HG03196 (cell line): ENCODE results near the gene C1orf115.
"Not testable (repeated sequence)": the region's sequence is repeated elsewhere in the genome, so short reads cannot be mapped to it uniquely, and the experiment has no call there.

Source experiments
- ATAC-seq: cut with Tn5 transposase; IDR thresholded peaks from one replicate; pipeline ENCODE4 v1.9.1; 2021; ENCODE audit not compliant: unreplicated experiment

C1orf115 gene

GRCh38 chr1:220690140-220691052, at the start of gene C1orf115:
TSS of gene C1orf115 (plus strand) at chr1:220690363. CDS start at chr1:220690403, 40 bp downstream.
- peak; percentile 96 for ATAC-seq

- ATAC-seq: no peak
These were observed 47.9 kb upstream of the C1orf115 start for GRCh38 chr1:220642285-220642684.

GRCh38 chr1:220652995-220653394, 37.2 kb upstream of the C1orf115 start:
- no peak for ATAC-seq

- ATAC-seq: peak; percentile 84
These were observed 34.7 kb upstream of the C1orf115 start for GRCh38 chr1:220655509-220655908.

GRCh38 chr1:220655961-220656740, 34.0 kb upstream of the C1orf115 start:
- ATAC-seq: peak; percentile 17

- no peak for ATAC-seq
These were observed 23.8 kb upstream of the C1orf115 start for GRCh38 chr1:220666349-220666748.

- no peak for ATAC-seq
These were observed 21.2 kb upstream of the C1orf115 start for GRCh38 chr1:220669005-220669404.

GRCh38 chr1:220670365-220670764, 19.8 kb upstream of the C1orf115 start:
- no peak for ATAC-seq

GRCh38 chr1:220673921-220674320, 16.2 kb upstream of the C1orf115 start:
- ATAC-seq: no peak

GRCh38 chr1:220677251-220677650, 12.9 kb upstream of the C1orf115 start:
- no peak for ATAC-seq

GRCh38 chr1:220680085-220680687, 10.0 kb upstream of the C1orf115 start:
- ATAC-seq: peak; percentile 95

GRCh38 chr1:220681220-220681880, 8.8 kb upstream of the C1orf115 start:
- ATAC-seq: no peak

- no peak for ATAC-seq
These were observed 7.1 kb upstream of the C1orf115 start for GRCh38 chr1:220682901-220683576.

- not testable (repeated sequence) for ATAC-seq
These were observed 6.4 kb upstream of the C1orf115 start for GRCh38 chr1:220683716-220684115.

GRCh38 chr1:220684890-220685289, 5.3 kb upstream of the C1orf115 start:
- ATAC-seq: no peak

GRCh38 chr1:220685879-220686278, 4.3 kb upstream of the C1orf115 start:
- no peak for ATAC-seq

GRCh38 chr1:220687809-220688208, 2.4 kb upstream of the C1orf115 start:
- ATAC-seq: no peak

GRCh38 chr1:220689666-220690065, 497 bp upstream of the C1orf115 start:
- ATAC-seq: no peak

- ATAC-seq: no peak
These were observed 1.0 kb downstream of the C1orf115 start for GRCh38 chr1:220691053-220691684.
